ENCODE measurements around the gene TMEM50A.
A peak's percentile ranks its signal among the peaks of the same experiment; 100 is the strongest.
"Not testable (repeated sequence)": the region's sequence is repeated elsewhere in the genome, so short reads cannot be mapped to it uniquely, and the experiment has no call there.

TMEM50A gene

DNA sequence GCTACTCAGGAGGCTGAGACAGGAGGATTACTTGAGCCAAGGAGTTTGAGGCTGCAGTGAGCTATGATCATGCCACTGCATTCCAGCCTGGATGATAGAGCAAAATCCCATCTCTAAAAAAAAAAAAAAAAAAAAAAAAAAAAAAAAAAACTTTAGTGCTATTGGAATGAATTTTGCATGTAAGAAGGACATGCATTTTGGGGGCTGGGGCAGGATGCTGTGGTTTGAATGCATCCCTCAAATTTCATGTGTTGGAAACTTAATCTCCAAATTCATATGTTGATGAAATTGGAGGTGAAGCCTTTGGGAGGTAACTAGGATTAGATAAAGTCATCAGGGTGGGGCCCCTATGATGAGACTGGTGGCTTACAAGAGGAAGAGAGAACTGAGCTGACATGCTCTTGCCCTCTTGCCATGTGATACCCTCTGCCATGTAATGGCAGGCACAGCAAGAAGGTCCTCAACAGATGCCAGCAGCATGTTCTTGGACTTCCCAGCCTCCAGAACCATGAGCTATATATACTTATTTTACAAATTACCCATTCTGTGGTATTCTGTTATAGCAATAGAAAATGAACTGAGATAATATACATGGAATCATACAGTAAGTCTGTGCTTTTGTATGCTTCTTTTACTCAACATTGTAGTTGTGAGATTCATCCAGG, 25.2 kb upstream of the TMEM50A start:
- DNase-seq (ENCODE audit: extremely low read depth, insufficient read length); H3K4me3 ChIP-seq (replicated peaks; ENCODE audit: low read depth, low read length); H3K27me3 ChIP-seq (replicated peaks; ENCODE audit: control insufficient read depth, insufficient read depth, low read length); H3K36me3 ChIP-seq (ENCODE audit: control insufficient read depth, insufficient read depth, low read length): not testable (repeated sequence)

DNA sequence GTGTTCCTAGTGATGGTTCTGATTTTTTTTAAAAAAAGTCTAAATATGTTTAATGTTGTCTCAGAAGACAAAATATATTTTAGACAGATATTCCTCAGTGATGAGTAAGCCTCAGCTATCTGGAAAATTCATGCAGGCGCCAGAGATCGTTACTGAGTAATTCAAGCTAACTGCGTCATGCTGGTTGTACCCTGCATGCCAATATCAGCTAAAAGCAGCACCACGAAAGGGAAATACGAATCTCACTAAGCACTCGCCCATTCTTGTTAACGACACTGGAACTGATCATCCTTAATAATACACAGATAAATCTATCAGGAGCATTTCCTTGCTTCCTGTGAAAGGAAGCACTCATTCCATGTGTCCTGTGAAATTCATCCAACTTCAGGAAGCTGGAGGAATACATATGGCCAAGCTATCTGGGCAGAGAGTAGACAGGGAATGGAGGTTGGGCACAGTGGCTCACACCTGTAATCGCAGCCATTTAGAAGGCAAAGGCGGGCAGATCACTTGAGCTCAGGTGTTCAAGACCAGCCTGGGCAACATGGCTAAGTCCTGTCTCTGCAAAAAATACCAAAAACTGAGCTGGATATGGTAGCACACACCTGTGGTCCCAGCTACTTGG, 17.7 kb upstream of the TMEM50A start:
- not testable (repeated sequence) for DNase-seq (ENCODE audit: extremely low read depth, insufficient read length); H3K4me3 ChIP-seq (replicated peaks; ENCODE audit: low read depth, low read length); H3K27me3 ChIP-seq (replicated peaks; ENCODE audit: control insufficient read depth, insufficient read depth, low read length); H3K36me3 ChIP-seq (ENCODE audit: control insufficient read depth, insufficient read depth, low read length)

GRCh38 chr1:25322127-25322526, 16.0 kb upstream of the TMEM50A start:
- not testable (repeated sequence) for H3K4me3 ChIP-seq (replicated peaks; ENCODE audit: low read depth, low read length); H3K27me3 ChIP-seq (replicated peaks; ENCODE audit: control insufficient read depth, insufficient read depth, low read length); DNase-seq (ENCODE audit: extremely low read depth, insufficient read length); H3K36me3 ChIP-seq (ENCODE audit: control insufficient read depth, insufficient read depth, low read length)

GRCh38 chr1:25324407-25324806, 13.7 kb upstream of the TMEM50A start:
- DNase-seq (ENCODE audit: extremely low read depth, insufficient read length); H3K27me3 ChIP-seq (replicated peaks; ENCODE audit: control insufficient read depth, insufficient read depth, low read length); H3K4me3 ChIP-seq (replicated peaks; ENCODE audit: low read depth, low read length); H3K36me3 ChIP-seq (ENCODE audit: control insufficient read depth, insufficient read depth, low read length): not testable (repeated sequence)

DNA sequence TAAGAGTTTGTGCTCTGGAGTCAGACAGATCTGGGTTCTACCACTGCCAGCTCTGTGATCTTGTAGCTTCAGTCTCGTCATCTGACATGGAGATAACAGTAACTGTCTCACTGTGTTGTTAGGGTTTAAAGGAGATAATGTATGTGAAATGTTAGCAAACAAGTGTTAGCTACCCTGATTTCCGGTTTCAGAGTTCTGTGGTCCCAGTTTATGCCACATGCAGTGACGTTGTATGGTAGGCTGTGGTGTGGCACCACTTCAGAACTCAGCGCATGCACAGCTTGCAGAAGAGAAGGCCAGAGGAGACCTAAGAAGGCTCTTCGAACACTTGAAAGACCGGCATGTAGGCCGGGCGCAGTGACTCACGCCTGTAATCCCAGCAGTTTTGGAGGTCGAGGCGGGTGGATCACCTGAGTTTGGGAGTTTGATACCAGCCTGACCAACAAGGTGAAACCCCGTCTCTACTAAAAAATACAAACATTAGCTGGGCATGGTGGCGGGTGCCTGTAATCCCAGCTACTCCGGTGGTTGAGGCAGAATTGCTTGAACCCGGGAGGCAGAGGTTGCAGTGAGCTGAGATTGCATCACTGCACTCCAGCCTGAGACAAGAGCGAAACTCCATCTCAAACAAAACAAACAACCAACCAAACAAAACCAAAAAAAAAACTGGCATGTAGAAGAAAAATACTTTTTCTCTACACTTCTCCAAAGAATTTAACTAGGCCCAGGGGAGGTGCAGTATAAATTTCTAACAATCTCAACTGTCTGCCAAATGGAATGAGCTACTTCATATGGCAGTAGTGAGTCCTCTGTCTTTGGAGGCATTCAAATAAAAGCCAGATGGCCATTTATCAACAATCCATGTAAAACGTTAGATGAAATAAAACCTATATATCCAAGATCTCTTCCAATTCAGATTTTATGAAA, 10.0 kb upstream of the TMEM50A start:
- not testable (repeated sequence) for H3K27me3 ChIP-seq (replicated peaks; ENCODE audit: control insufficient read depth, insufficient read depth, low read length); H3K4me3 ChIP-seq (replicated peaks; ENCODE audit: low read depth, low read length); H3K36me3 ChIP-seq (ENCODE audit: control insufficient read depth, insufficient read depth, low read length); DNase-seq (ENCODE audit: extremely low read depth, insufficient read length)

- not testable (repeated sequence) for H3K27me3 ChIP-seq (replicated peaks; ENCODE audit: control insufficient read depth, insufficient read depth, low read length); H3K4me3 ChIP-seq (replicated peaks; ENCODE audit: low read depth, low read length); H3K36me3 ChIP-seq (ENCODE audit: control insufficient read depth, insufficient read depth, low read length); DNase-seq (ENCODE audit: extremely low read depth, insufficient read length)
Measured at GRCh38 chr1:25328791-25329185, 9.3 kb upstream of the TMEM50A start.

- H3K36me3 ChIP-seq (ENCODE audit: control insufficient read depth, insufficient read depth, low read length); DNase-seq (ENCODE audit: extremely low read depth, insufficient read length); H3K27me3 ChIP-seq (replicated peaks; ENCODE audit: control insufficient read depth, insufficient read depth, low read length); H3K4me3 ChIP-seq (replicated peaks; ENCODE audit: low read depth, low read length): not testable (repeated sequence)
Measured at GRCh38 chr1:25329336-25329735, 8.8 kb upstream of the TMEM50A start.

- H3K4me3 ChIP-seq (replicated peaks; ENCODE audit: low read depth, low read length); H3K36me3 ChIP-seq (ENCODE audit: control insufficient read depth, insufficient read depth, low read length); DNase-seq (ENCODE audit: extremely low read depth, insufficient read length); H3K27me3 ChIP-seq (replicated peaks; ENCODE audit: control insufficient read depth, insufficient read depth, low read length): not testable (repeated sequence)
- TF ChIP-seq CTCF (IDR thresholded peaks at IDR 0.05; ENCODE audit: insufficient read depth, low read length, poor library complexity, severe bottlenecking): peak; percentile 11
Measured at GRCh38 chr1:25329950-25330349, 8.2 kb upstream of the TMEM50A start.

- DNase-seq (ENCODE audit: extremely low read depth, insufficient read length): peak; percentile 51
- peak; percentile 4 for TF ChIP-seq CTCF (IDR thresholded peaks at IDR 0.05; ENCODE audit: insufficient read depth, low read length, poor library complexity, severe bottlenecking)
Measured at GRCh38 chr1:25336922-25337354, 1.2 kb upstream of the TMEM50A start.

DNA sequence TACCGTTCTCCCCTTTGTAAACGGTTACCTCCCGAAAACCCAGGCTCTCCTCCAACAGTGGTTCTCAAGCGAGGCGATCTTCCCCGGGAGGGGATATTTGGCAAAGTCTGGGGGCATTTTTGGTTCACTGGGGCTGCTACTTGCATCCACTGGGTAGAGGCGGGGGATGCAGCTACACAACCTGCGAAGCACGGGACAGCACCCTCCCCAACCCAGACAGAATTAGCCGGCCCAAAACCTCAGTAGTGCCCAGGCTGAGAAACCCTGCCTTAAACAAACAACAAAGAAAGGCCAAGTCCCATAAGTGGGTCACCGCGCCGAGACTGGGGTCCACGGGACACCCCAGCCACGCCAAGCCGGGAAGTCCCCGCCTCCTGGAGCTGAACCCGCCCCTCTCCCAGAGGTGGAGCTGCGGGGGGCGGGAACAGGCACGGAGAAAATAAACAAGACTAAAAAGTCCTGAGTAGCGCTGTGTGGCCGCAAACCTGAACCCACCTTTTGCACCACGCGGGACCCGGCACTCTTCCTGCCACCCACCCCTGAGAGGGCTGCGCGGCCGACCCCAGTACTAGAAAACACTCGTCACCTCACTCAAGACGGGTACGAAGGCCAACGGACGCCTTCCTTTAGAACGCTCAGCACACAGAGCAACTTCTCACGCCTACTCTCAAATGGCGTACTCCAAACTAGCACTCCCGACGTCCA, 499 bp upstream of the TMEM50A start:
- not testable (repeated sequence) for H3K36me3 ChIP-seq (ENCODE audit: control insufficient read depth, insufficient read depth, low read length); H3K27me3 ChIP-seq (replicated peaks; ENCODE audit: control insufficient read depth, insufficient read depth, low read length)
- peak; percentile 52 for DNase-seq (ENCODE audit: extremely low read depth, insufficient read length)
- H3K4me3 ChIP-seq (replicated peaks; ENCODE audit: low read depth, low read length): peak overlapping the region; percentile 57

More at GRCh38 chr1:25336922-25337354, 1.2 kb upstream of the TMEM50A start:
- peak overlapping the region; percentile 83 for H3K4me3 ChIP-seq (replicated peaks; ENCODE audit: low read depth, low read length)
- not testable (repeated sequence) for H3K36me3 ChIP-seq (ENCODE audit: control insufficient read depth, insufficient read depth, low read length); H3K27me3 ChIP-seq (replicated peaks; ENCODE audit: control insufficient read depth, insufficient read depth, low read length)
